PC-3 (cell line): Measurements from ENCODE around the gene ARMC7.

Source experiments
- EZH2 ChIP-seq: fragments of 300-600 bp; sonication (generic); IDR thresholded peaks from one replicate; pipeline ENCODE4 v1.6.1; 2017; ENCODE audit warnings: antibody characterized with exemption, mild to moderate bottlenecking, low read length; ENCODE audit not compliant: unreplicated experiment
- TF ChIP-seq, protein P1 (sequence below): fragments of 300-600 bp; sonication (generic); conservative IDR thresholded peaks from 2 replicates; pipeline ENCODE4 v1.5.1; 2017; ENCODE audit warnings: antibody characterized with exemption, low read depth, mild to moderate bottlenecking, low read length

DNA sequence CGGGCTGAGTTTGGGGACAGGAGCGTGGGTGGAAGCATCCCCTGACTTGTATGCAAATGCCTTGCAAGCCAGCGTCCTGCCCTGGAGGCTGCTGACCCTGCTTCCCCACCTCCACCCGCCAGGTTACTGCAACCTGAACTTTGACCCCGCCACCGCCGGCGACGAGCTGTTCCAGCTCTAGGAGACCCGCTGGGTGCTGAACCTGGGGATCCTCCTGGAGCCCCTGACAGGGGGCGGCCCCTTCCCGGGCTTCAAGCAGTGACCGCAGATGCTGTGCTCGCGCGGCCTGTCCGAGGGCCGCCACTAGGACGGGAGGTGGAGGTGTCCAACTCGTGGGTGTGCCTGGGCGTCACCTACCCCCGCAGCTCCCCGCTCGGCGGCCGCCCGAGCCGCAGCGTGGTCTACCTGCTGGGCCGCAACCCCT lies 32.7 kb upstream of the ARMC7 start:
- no peak for TF ChIP-seq EZH2
- TF ChIP-seq, protein P1, sequence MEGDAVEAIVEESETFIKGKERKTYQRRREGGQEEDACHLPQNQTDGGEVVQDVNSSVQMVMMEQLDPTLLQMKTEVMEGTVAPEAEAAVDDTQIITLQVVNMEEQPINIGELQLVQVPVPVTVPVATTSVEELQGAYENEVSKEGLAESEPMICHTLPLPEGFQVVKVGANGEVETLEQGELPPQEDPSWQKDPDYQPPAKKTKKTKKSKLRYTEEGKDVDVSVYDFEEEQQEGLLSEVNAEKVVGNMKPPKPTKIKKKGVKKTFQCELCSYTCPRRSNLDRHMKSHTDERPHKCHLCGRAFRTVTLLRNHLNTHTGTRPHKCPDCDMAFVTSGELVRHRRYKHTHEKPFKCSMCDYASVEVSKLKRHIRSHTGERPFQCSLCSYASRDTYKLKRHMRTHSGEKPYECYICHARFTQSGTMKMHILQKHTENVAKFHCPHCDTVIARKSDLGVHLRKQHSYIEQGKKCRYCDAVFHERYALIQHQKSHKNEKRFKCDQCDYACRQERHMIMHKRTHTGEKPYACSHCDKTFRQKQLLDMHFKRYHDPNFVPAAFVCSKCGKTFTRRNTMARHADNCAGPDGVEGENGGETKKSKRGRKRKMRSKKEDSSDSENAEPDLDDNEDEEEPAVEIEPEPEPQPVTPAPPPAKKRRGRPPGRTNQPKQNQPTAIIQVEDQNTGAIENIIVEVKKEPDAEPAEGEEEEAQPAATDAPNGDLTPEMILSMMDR = no peak
